Measurements from ENCODE around the gene TECPR1. TPM values are rescaled to one million over a fixed set of nuclear protein-coding genes. Genes with fewer than 3 reads are reported as not detected.

TECPR1 gene
- total and polyA plus RNA-seq, 2 donors (not counting 1 experiment from before 2014, with no cell fraction given), result 3.7 to 39.0 TPM

- Histone ChIP-seq H3K4me1 (ENCODE audit: control insufficient read depth, extremely low read depth, insufficient read depth, low read length) (no peaks in the 10 kb centered on the region), H3K27me3 (ENCODE audit: control insufficient read depth, insufficient read depth, low read length) (no peaks in the 10 kb centered on the region), H3K4me2 (ENCODE audit: extremely low read depth, insufficient read depth, low read length) (no peak overlapping the region), H3K9me3 (ENCODE audit: control insufficient read depth, insufficient read depth, low read depth, low read length) (no peaks in the 10 kb centered on the region), H3K4me3 (replicated peaks in 1 of 4; ENCODE audit: control extremely low read depth in 1 of 4, insufficient read depth in 1 of 4, low read depth in 3 of 4, low read length in 4 of 4) (no peak overlapping the region), H4K20me1 (ENCODE audit: control insufficient read depth, extremely low read depth, insufficient read depth, low read length) (no peaks in the 10 kb centered on the region), H3K9ac (ENCODE audit: insufficient read depth, low read length) (no peak overlapping the region), H2AFZ (ENCODE audit: low read length) (no peak overlapping the region), H3K36me3 (ENCODE audit: control insufficient read depth, insufficient read depth, low read length) (no peaks in the 10 kb centered on the region), H3K79me2 (ENCODE audit: control insufficient read depth, insufficient read depth, low read length) (no peaks in the 10 kb centered on the region), H3K27ac (ENCODE audit: insufficient read depth, low read length) (no peak overlapping the region)
- TF ChIP-seq EZH2 (IDR thresholded peaks at IDR 0.05; ENCODE audit: low read length, missing control alignments) (no peak), CTCF (conservative IDR thresholded peaks at IDR 0.05 in 1 of 2, IDR thresholded peaks at IDR 0.05 in 1 of 2; ENCODE audit: low read depth in 1 of 2, low read length in 2 of 2) (no peak)
- no peak for DNase-seq (ENCODE audit: low read depth in 2 of 2)
These were observed 71.3 kb downstream of the TECPR1 start for GRCh38 chr7:98180751-98181150.

GRCh38 chr7:98178762-98179490 is 73.1 kb downstream of the TECPR1 start:
- no peaks in the 10 kb centered on the region for H3K9me3 ChIP-seq (ENCODE audit: control insufficient read depth, insufficient read depth, low read depth, low read length)
- H3K27ac ChIP-seq (ENCODE audit: insufficient read depth, low read length), result no peak overlapping the region
- H2AFZ ChIP-seq (ENCODE audit: low read length), result no peak overlapping the region
- DNase-seq (ENCODE audit: low read depth in 2 of 2), result no peak
- no peak overlapping the region for H3K4me3 ChIP-seq (replicated peaks in 1 of 4; ENCODE audit: control extremely low read depth in 1 of 4, insufficient read depth in 1 of 4, low read depth in 3 of 4, low read length in 4 of 4)
- H3K9ac ChIP-seq (ENCODE audit: insufficient read depth, low read length), result no peak overlapping the region
- no peak overlapping the region for H3K4me2 ChIP-seq (ENCODE audit: extremely low read depth, insufficient read depth, low read length)
- no peaks in the 10 kb centered on the region for H3K27me3 ChIP-seq (ENCODE audit: control insufficient read depth, insufficient read depth, low read length)
- no peaks in the 10 kb centered on the region for H4K20me1 ChIP-seq (ENCODE audit: control insufficient read depth, extremely low read depth, insufficient read depth, low read length)
- TF ChIP-seq CTCF (conservative IDR thresholded peaks at IDR 0.05 in 1 of 2, IDR thresholded peaks at IDR 0.05 in 1 of 2; ENCODE audit: low read depth in 1 of 2, low read length in 2 of 2) (no peak), EZH2 (IDR thresholded peaks at IDR 0.05; ENCODE audit: low read length, missing control alignments) (no peak)
- no peaks in the 10 kb centered on the region for H3K4me1 ChIP-seq (ENCODE audit: control insufficient read depth, extremely low read depth, insufficient read depth, low read length)
- no peaks in the 10 kb centered on the region for H3K79me2 ChIP-seq (ENCODE audit: control insufficient read depth, insufficient read depth, low read length)
- no peaks in the 10 kb centered on the region for H3K36me3 ChIP-seq (ENCODE audit: control insufficient read depth, insufficient read depth, low read length)

GRCh38 chr7:98178321-98178720 is 73.7 kb downstream of the TECPR1 start:
- no peaks in the 10 kb centered on the region for H3K79me2 ChIP-seq (ENCODE audit: control insufficient read depth, insufficient read depth, low read length)

More at GRCh38 chr7:98178321-98178720, 73.7 kb downstream of the TECPR1 start:
- no peak overlapping the region for H3K9ac ChIP-seq (ENCODE audit: insufficient read depth, low read length)
- H3K36me3 ChIP-seq (ENCODE audit: control insufficient read depth, insufficient read depth, low read length), result no peaks in the 10 kb centered on the region
- H3K27ac ChIP-seq (ENCODE audit: insufficient read depth, low read length), result no peak overlapping the region
- no peak overlapping the region for H3K4me2 ChIP-seq (ENCODE audit: extremely low read depth, insufficient read depth, low read length)
- DNase-seq (ENCODE audit: low read depth in 2 of 2), result no peak
- no peak overlapping the region for H3K4me3 ChIP-seq (replicated peaks in 1 of 4; ENCODE audit: control extremely low read depth in 1 of 4, insufficient read depth in 1 of 4, low read depth in 3 of 4, low read length in 4 of 4)
- no peaks in the 10 kb centered on the region for H4K20me1 ChIP-seq (ENCODE audit: control insufficient read depth, extremely low read depth, insufficient read depth, low read length)
- H3K4me1 ChIP-seq (ENCODE audit: control insufficient read depth, extremely low read depth, insufficient read depth, low read length), result no peaks in the 10 kb centered on the region
- H3K9me3 ChIP-seq (ENCODE audit: control insufficient read depth, insufficient read depth, low read depth, low read length), result no peaks in the 10 kb centered on the region
- no peak for TF ChIP-seq EZH2 (IDR thresholded peaks at IDR 0.05; ENCODE audit: low read length, missing control alignments)
- no peaks in the 10 kb centered on the region for H3K27me3 ChIP-seq (ENCODE audit: control insufficient read depth, insufficient read depth, low read length)
- no peak overlapping the region for H2AFZ ChIP-seq (ENCODE audit: low read length)
